Suppressor macrophage treated with lipopolysaccharide for 4 hours (primary cell): ENCODE results near the gene PRTN3.
"Not testable (repeated sequence)": the region's sequence is repeated elsewhere in the genome, so short reads cannot be mapped to it uniquely, and the experiment has no call there.

Experiments
- DNase-seq: peaks from one replicate; pipeline ENCODE4 v3.0.0-alpha.2; 2020

The PRTN3 gene

GRCh38 chr19:849195-849594 is 8.4 kb downstream of the PRTN3 start:
- DNase-seq, result not testable (repeated sequence)

GRCh38 chr19:850221-850978 is 9.6 kb downstream of the PRTN3 start:
- DNase-seq, result peak; percentile 81

GRCh38 chr19:850979-851335 is 10.2 kb downstream of the PRTN3 start:
- no peak for DNase-seq

GRCh38 chr19:852136-853013 is 11.6 kb downstream of the PRTN3 start, which contains the start of gene ELANE:
TSS of gene ELANE (plus strand) at chr19:852303. CDS start at chr19:852329, 26 bp downstream.
- no peak for DNase-seq

DNA sequence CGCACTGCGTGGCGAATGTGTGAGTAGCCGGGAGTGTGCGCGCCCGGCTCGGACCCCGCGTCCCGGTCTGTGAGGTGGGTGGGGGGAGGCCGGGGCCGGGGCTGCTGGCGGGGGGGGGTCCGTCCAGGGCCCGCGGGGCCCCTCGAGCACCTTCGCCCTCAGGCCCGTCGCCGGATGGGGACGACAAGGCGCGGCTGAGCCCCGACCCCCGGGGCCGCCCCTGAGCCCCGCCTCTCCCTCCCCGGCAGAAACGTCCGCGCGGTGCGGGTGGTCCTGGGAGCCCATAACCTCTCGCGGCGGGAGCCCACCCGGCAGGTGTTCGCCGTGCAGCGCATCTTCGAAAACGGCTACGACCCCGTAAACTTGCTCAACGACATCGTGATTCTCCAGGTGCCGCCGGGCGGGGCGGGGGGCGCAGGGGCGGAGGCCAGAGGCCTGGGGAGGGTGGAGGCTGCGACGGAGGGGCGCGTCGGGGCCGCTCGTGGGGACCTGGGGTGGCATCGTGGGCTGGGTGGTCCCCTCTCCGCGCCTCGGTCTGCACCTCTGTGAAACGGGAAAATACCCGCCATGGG is 12.3 kb downstream of the PRTN3 start:
- no peak for DNase-seq

DNA sequence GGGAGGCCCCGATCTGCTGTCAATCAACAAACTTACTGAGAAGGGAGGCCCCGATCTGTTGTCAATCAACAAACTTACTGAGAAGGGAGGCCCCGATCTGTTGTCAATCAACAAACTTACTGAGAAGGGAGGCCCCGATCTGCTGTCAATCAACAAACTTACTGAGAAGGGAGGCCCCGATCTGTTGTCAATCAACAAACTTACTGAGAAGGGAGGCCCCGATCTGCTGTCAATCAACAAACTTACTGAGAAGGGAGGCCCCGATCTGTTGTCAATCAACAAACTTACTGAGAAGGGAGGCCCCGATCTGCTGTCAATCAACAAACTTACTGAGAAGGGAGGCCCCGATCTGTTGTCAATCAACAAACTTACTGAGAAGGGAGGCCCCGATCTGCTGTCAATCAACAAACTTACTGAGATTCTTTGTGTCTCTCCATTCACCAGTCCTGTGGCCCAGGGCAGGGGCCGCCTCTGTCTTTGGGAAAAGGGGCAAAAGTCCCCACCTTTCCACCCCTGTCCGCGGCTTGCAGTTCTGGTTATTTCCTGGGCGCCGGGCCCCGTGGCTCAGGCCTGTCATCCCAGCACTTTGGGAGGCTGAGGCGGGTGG is 12.9 kb downstream of the PRTN3 start:
- DNase-seq, result not testable (repeated sequence)

- no peak for DNase-seq
Observed at GRCh38 chr19:854549-854948, 13.8 kb downstream of the PRTN3 start.

DNA sequence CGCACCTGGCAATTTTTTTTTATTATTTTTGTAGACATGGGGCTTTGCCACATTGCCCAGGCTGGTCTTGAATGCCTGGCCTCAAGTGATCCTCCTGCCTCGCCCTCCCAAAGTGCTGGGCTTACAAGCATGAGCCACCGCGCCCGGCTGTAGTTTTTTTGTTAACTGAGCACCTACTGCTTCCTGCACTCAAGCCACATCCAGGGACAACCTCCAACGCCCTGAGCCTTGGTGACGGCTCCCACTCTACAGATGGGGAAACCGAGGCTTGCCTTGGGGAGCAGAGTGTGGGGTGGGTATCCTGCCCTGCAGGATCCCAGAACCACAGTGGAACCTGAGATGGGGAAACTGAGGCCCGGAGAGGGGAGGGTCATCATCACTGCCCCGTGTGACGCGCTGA is 14.3 kb downstream of the PRTN3 start:
- no peak for DNase-seq

GRCh38 chr19:855566-856120 is 14.8 kb downstream of the PRTN3 start:
- no peak for DNase-seq

DNA sequence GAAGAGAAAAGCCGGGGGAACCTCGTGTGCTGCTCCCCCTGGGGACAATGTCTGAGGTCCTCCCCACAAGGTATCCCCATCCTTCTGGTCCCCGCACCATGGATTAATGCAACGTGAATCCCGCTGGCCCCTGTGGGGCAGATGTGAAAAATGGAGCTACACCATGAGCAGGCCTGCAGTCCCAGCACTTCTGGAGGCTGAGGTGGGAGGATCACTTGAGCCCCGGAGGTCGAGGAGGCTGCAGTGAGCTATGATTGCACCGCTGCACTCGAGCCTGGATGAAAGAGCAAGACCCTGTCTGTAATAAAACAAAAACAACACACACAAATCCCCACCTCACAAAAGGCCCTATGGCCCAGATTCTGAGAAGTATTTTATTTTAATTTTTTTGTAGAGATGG is 17.5 kb downstream of the PRTN3 start:
- DNase-seq, result no peak

GRCh38 chr19:858868-859843 is 18.4 kb downstream of the PRTN3 start, which contains the start of gene CFD:
TSS of gene CFD (plus strand) at chr19:859664. CDS start at chr19:859690, 26 bp downstream.
- peak; percentile 59 for DNase-seq

- DNase-seq, result no peak
Observed at GRCh38 chr19:861141-861755, 20.4 kb downstream of the PRTN3 start.

- DNase-seq, result peak; percentile 69
Observed at GRCh38 chr19:861756-862580, 21.2 kb downstream of the PRTN3 start.

- DNase-seq, result peak; percentile 59
Observed at GRCh38 chr19:862581-863314, 21.9 kb downstream of the PRTN3 start.

DNA sequence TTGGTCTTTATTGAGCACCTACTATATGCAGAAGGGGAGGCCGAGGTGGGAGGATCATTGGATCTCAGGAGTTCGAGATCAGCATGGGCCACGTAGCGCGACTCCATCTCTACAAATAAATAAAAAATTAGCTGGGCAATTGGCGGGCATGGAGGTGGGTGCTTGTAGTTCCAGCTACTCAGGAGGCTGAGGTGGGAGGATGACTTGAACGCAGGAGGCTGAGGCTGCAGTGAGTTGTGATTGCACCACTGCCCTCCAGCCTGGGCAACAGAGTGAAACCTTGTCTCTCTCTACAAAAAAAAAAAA is 22.5 kb downstream of the PRTN3 start:
- DNase-seq, result no peak

DNA sequence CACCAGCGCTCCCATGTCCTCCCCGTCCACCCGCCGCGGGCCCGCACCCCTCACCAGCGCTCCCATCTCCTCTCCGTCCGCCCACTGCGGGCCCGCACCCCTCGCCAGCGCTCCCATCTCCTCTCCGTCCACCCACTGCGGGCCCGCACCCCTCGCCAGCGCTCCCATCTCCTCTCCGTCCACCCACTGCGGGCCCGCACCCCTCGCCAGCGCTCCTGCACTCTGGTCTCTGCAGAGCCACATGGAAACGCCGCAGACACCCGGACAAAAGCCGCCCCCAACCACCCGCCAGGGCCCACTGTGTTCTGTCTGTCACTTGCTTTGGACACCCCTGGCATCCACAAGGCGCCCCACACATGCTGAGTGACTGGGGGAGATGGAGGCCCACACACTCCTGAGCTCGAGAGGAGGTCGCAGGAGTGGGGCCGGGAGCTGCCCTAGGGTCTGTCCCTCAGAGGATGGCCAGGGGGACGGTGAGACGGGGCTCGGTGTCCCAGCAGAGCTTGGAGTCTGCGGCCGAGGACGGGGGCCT is 26.0 kb downstream of the PRTN3 start:
- DNase-seq, result no peak

DNA sequence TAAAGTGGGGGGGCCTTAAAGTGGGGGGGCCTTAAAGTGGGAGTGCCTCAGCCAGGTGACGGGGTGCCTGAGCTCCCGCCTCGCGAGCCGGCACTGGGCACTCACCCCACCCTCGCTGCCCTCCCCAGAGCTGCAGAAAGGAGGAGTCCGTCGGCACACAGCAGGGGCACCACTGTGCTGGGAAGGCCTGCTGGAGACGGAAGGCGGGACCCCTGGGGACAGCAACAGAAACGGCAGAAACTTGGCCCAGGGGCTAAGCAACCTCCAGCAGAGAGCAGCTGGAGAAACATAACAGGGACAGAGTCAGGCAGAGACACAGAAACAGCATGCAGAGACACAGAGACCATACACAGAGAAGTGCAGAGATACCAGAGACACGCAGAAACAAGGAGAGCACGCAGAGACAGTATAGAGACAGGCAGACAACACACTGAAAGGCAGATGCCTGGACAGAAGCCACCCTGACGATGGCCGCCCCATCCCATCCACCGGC is 26.5 kb downstream of the PRTN3 start:
- DNase-seq, result no peak

GRCh38 chr19:867855-868457 is 27.2 kb downstream of the PRTN3 start:
- no peak for DNase-seq
